Parathyroid adenoma (tissue), 2 donors: Measurements from ENCODE around the gene IMMP2L.

ENCODE experiments used
- H2AFZ ChIP-seq: fragments of 300-600 bp; sonication (generic); one replicate; pipeline ENCODE4 v1.7.0; 2017; ENCODE audit warnings: antibody characterized with exemption, mild to moderate bottlenecking
- H3K27ac ChIP-seq: fragments of 300-600 bp; sonication (generic); one replicate; pipeline ENCODE4 v1.7.0; 2017
- H3K27me3 ChIP-seq: fragments of 300-600 bp; sonication (generic); one replicate; pipeline ENCODE4 v1.7.0; 2017; ENCODE audit warnings: low read length; ENCODE audit not compliant: control insufficient read depth, insufficient read depth
- H3K36me3 ChIP-seq: fragments of 300-600 bp; sonication (generic); one replicate; pipeline ENCODE4 v1.7.0; 2017; ENCODE audit warnings: low read length; ENCODE audit not compliant: control insufficient read depth, insufficient read depth
- H3K4me1 ChIP-seq: fragments of 300-600 bp; sonication (generic); one replicate; pipeline ENCODE4 v1.7.0; 2017; ENCODE audit warnings: control low read depth
- H3K4me2 ChIP-seq: fragments of 300-600 bp; sonication (generic); one replicate; pipeline ENCODE4 v1.7.0; 2017; ENCODE audit warnings: low read length
- H3K4me3 ChIP-seq: fragments of 300-600 bp; sonication (generic); one replicate; pipeline ENCODE4 v1.7.0; 2017; ENCODE audit warnings: low read depth, low read length
- H3K79me2 ChIP-seq: fragments of 300-600 bp; sonication (generic); one replicate; pipeline ENCODE4 v1.7.0; 2017; ENCODE audit warnings: control low read depth
- H3K9ac ChIP-seq: fragments of 300-600 bp; sonication (generic); one replicate; pipeline ENCODE4 v1.7.0; 2017; ENCODE audit warnings: mild to moderate bottlenecking
- H3K9me3 ChIP-seq: fragments of 300-600 bp; sonication (generic); one replicate; pipeline ENCODE4 v1.7.0; 2017; ENCODE audit warnings: low read length; ENCODE audit not compliant: control insufficient read depth
- CTCF ChIP-seq: fragments of 300-600 bp; sonication (generic); IDR thresholded peaks from one replicate; pipeline ENCODE4 v1.7.0; 2017; ENCODE audit warnings: antibody characterized with exemption, mild to moderate bottlenecking
- donor health status: primary hyperparathyroidism.

The IMMP2L gene

GRCh38 chr7:111486472-111487142 lies 75.7 kb downstream of the IMMP2L start:
- no peaks in the 10 kb centered on the region for H3K36me3 ChIP-seq
- no peak overlapping the region for H3K9ac ChIP-seq
- peak; percentile 60 for TF ChIP-seq CTCF
- no peaks in the 10 kb centered on the region for H3K79me2 ChIP-seq
- H3K27me3 ChIP-seq: no peaks in the 10 kb centered on the region
- H3K4me2 ChIP-seq: no peak overlapping the region
- H3K4me3 ChIP-seq: no peak overlapping the region
- no peaks in the 10 kb centered on the region for H3K9me3 ChIP-seq
- H3K4me1 ChIP-seq: no peaks in the 10 kb centered on the region
- H3K27ac ChIP-seq: no peak overlapping the region
- H2AFZ ChIP-seq: no peak overlapping the region

GRCh38 chr7:111485701-111486380 lies 76.5 kb downstream of the IMMP2L start:
- no peak overlapping the region for H3K4me3 ChIP-seq
- no peak overlapping the region for H3K9ac ChIP-seq
- TF ChIP-seq CTCF: no peak
- no peaks in the 10 kb centered on the region for H3K36me3 ChIP-seq
- H2AFZ ChIP-seq: no peak overlapping the region
- peaks cover 1% of the 10 kb centered on the region for H3K79me2 ChIP-seq
- no peaks in the 10 kb centered on the region for H3K27me3 ChIP-seq
- no peak overlapping the region for H3K4me2 ChIP-seq
- no peak overlapping the region for H3K27ac ChIP-seq
- no peaks in the 10 kb centered on the region for H3K9me3 ChIP-seq
- H3K4me1 ChIP-seq: no peaks in the 10 kb centered on the region

DNA sequence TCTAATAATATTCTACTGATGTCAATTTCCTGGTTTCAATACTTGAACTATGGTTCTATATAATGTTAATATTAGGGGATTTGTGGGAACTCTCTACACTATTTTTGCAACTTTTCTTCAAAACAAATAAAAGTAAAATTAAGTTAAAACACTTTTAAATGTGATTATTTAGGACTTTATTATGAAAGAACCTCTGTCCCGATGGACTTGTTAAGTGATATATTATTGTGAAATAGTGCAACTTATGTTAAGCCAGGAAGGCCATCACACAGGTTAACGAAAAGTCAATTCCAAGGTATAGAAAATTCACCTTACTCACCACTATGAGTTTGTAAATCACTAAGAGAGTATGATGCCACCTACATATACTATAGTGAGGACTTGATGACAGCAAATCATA lies 79.2 kb downstream of the IMMP2L start:
- Histone ChIP-seq H3K9ac (no peak overlapping the region), H3K4me1 (no peaks in the 10 kb centered on the region), H3K36me3 (no peaks in the 10 kb centered on the region), H3K27ac (no peak overlapping the region), H3K79me2 (peaks cover 2% of the 10 kb centered on the region), H3K4me3 (no peak overlapping the region), H3K27me3 (no peaks in the 10 kb centered on the region), H2AFZ (no peak overlapping the region), H3K9me3 (no peaks in the 10 kb centered on the region), H3K4me2 (no peak overlapping the region)
- no peak for TF ChIP-seq CTCF

GRCh38 chr7:111477462-111478225 lies 84.6 kb downstream of the IMMP2L start:
- Histone ChIP-seq H3K27ac (no peak overlapping the region), H3K4me3 (no peak overlapping the region)
- no peak for TF ChIP-seq CTCF

More at GRCh38 chr7:111477462-111478225, 84.6 kb downstream of the IMMP2L start:
- no peaks in the 10 kb centered on the region for H3K9me3 ChIP-seq
- no peak overlapping the region for H3K9ac ChIP-seq
- H3K36me3 ChIP-seq: no peaks in the 10 kb centered on the region
- no peak overlapping the region for H3K4me2 ChIP-seq
- H3K4me1 ChIP-seq: no peaks in the 10 kb centered on the region
- no peak overlapping the region for H2AFZ ChIP-seq
- H3K27me3 ChIP-seq: no peaks in the 10 kb centered on the region
- peaks cover 2% of the 10 kb centered on the region for H3K79me2 ChIP-seq
